Measurements from ENCODE around the gene FTCDNL1.

FTCDNL1 gene

GRCh38 chr2:199775267-199775666, 75.7 kb downstream of the FTCDNL1 start:
- WGBS (ENCODE audit: insufficient coverage), result 100% methylated on average over 3 of the region's 3 CpGs
- CTCF ChIA-PET, result no interaction called here
- peaks cover 0 to 9% (median 0%) of the 10 kb centered on the region in 4 experiments for H3K36me3 ChIP-seq (ENCODE audit: control insufficient read depth in 4 of 4, insufficient read depth in 4 of 4, low read length in 3 of 4)
- POLR2A ChIA-PET, result no interaction called here
- no peak for DNase-seq
- H3K27me3 ChIP-seq (replicated peaks in 2 of 5; ENCODE audit: control insufficient read depth in 4 of 5, insufficient read depth in 5 of 5, low read length in 4 of 5), result no peaks in the 10 kb centered on the region
- peaks cover 0 to 12% (median 1%) of the 10 kb centered on the region in 5 experiments for H3K9me3 ChIP-seq (ENCODE audit: control extremely low read depth in 1 of 5, control insufficient read depth in 4 of 5, insufficient read depth in 2 of 5, low read depth in 1 of 5, low read length in 4 of 5)
- no peak overlapping the region for H3K27ac ChIP-seq (ENCODE audit: insufficient read depth in 1 of 2, low read depth in 1 of 2, low read length in 2 of 2, poor library complexity in 1 of 2, severe bottlenecking in 2 of 2)
- H3K4me3 ChIP-seq (ENCODE audit: control insufficient read depth in 1 of 7, extremely low read depth in 1 of 7, insufficient read depth in 4 of 7, low read depth in 2 of 7, low read length in 6 of 7), result no peak overlapping the region
- no peaks in the 10 kb centered on the region for H3K4me1 ChIP-seq (ENCODE audit: control extremely low read depth in 1 of 4, control insufficient read depth in 4 of 4, insufficient read depth in 4 of 4, low read length in 3 of 4)

GRCh38 chr2:199772035-199772976, 78.7 kb downstream of the FTCDNL1 start:
- ChIA-PET POLR2A (no interaction called here), CTCF (interaction anchor here (1.5 kb wide), 1 partner anchor 79 kb away, joined by 3 read pairs; no protein-coding TSS in a partner anchor)
- Histone ChIP-seq H3K27me3 (replicated peaks in 2 of 5; ENCODE audit: control insufficient read depth in 4 of 5, insufficient read depth in 5 of 5, low read length in 4 of 5) (no peaks in the 10 kb centered on the region), H3K4me1 (ENCODE audit: control extremely low read depth in 1 of 4, control insufficient read depth in 4 of 4, insufficient read depth in 4 of 4, low read length in 3 of 4) (no peaks in the 10 kb centered on the region), H3K4me3 (ENCODE audit: control insufficient read depth in 1 of 7, extremely low read depth in 1 of 7, insufficient read depth in 4 of 7, low read depth in 2 of 7, low read length in 6 of 7) (no peak overlapping the region), H3K9me3 (ENCODE audit: control extremely low read depth in 1 of 5, control insufficient read depth in 4 of 5, insufficient read depth in 2 of 5, low read depth in 1 of 5, low read length in 4 of 5) (peaks cover 0 to 3% (median 0%) of the 10 kb centered on the region in 5 experiments), H3K27ac (ENCODE audit: insufficient read depth in 1 of 2, low read depth in 1 of 2, low read length in 2 of 2, poor library complexity in 1 of 2, severe bottlenecking in 2 of 2) (no peak overlapping the region), H3K36me3 (ENCODE audit: control insufficient read depth in 4 of 4, insufficient read depth in 4 of 4, low read length in 3 of 4) (no peaks in the 10 kb centered on the region)
- peak in 2 of 3 donors; percentile 40 to 62 for DNase-seq
- 87% methylated on average over 8 of the region's 12 CpGs for WGBS (ENCODE audit: insufficient coverage)

GRCh38 chr2:199770716-199771115, 80.3 kb downstream of the FTCDNL1 start:
- WGBS (ENCODE audit: insufficient coverage), result 100% methylated on average over 1 of the region's 2 CpGs
- ChIA-PET CTCF (no interaction called here), POLR2A (no interaction called here)
- Histone ChIP-seq H3K27me3 (replicated peaks in 2 of 5; ENCODE audit: control insufficient read depth in 4 of 5, insufficient read depth in 5 of 5, low read length in 4 of 5) (no peaks in the 10 kb centered on the region), H3K27ac (ENCODE audit: insufficient read depth in 1 of 2, low read depth in 1 of 2, low read length in 2 of 2, poor library complexity in 1 of 2, severe bottlenecking in 2 of 2) (no peak overlapping the region), H3K4me1 (ENCODE audit: control extremely low read depth in 1 of 4, control insufficient read depth in 4 of 4, insufficient read depth in 4 of 4, low read length in 3 of 4) (no peaks in the 10 kb centered on the region), H3K4me3 (ENCODE audit: control insufficient read depth in 1 of 7, extremely low read depth in 1 of 7, insufficient read depth in 4 of 7, low read depth in 2 of 7, low read length in 6 of 7) (no peak overlapping the region), H3K36me3 (ENCODE audit: control insufficient read depth in 4 of 4, insufficient read depth in 4 of 4, low read length in 3 of 4) (no peaks in the 10 kb centered on the region), H3K9me3 (ENCODE audit: control extremely low read depth in 1 of 5, control insufficient read depth in 4 of 5, insufficient read depth in 2 of 5, low read depth in 1 of 5, low read length in 4 of 5) (peaks cover 0 to 3% (median 0%) of the 10 kb centered on the region in 5 experiments)
- no peak for DNase-seq

- Histone ChIP-seq H3K27ac (ENCODE audit: insufficient read depth in 1 of 2, low read depth in 1 of 2, low read length in 2 of 2, poor library complexity in 1 of 2, severe bottlenecking in 2 of 2) (no peak overlapping the region), H3K9me3 (ENCODE audit: control extremely low read depth in 1 of 5, control insufficient read depth in 4 of 5, insufficient read depth in 2 of 5, low read depth in 1 of 5, low read length in 4 of 5) (peaks cover 0 to 3% (median 0%) of the 10 kb centered on the region in 5 experiments), H3K36me3 (ENCODE audit: control insufficient read depth in 4 of 4, insufficient read depth in 4 of 4, low read length in 3 of 4) (no peaks in the 10 kb centered on the region), H3K4me3 (ENCODE audit: control insufficient read depth in 1 of 7, extremely low read depth in 1 of 7, insufficient read depth in 4 of 7, low read depth in 2 of 7, low read length in 6 of 7) (no peak overlapping the region), H3K27me3 (replicated peaks in 2 of 5; ENCODE audit: control insufficient read depth in 4 of 5, insufficient read depth in 5 of 5, low read length in 4 of 5) (no peaks in the 10 kb centered on the region), H3K4me1 (ENCODE audit: control extremely low read depth in 1 of 4, control insufficient read depth in 4 of 4, insufficient read depth in 4 of 4, low read length in 3 of 4) (no peaks in the 10 kb centered on the region)
- ChIA-PET POLR2A (no interaction called here), CTCF (interaction anchor here (1.2 kb wide), 1 partner anchor 27 kb away, joined by 3 read pairs; no protein-coding TSS in a partner anchor)
- no peak for DNase-seq
- 100% methylated on average over 3 of the region's 5 CpGs for WGBS (ENCODE audit: insufficient coverage)
Measured at GRCh38 chr2:199765646-199766045, 85.3 kb downstream of the FTCDNL1 start.

GRCh38 chr2:199764273-199764800, 86.7 kb downstream of the FTCDNL1 start:
- ChIA-PET POLR2A (no interaction called here), CTCF (no interaction called here)
- no peak for DNase-seq
- Histone ChIP-seq H3K4me1 (ENCODE audit: control extremely low read depth in 1 of 4, control insufficient read depth in 4 of 4, insufficient read depth in 4 of 4, low read length in 3 of 4) (no peaks in the 10 kb centered on the region), H3K36me3 (ENCODE audit: control insufficient read depth in 4 of 4, insufficient read depth in 4 of 4, low read length in 3 of 4) (no peaks in the 10 kb centered on the region), H3K27ac (ENCODE audit: insufficient read depth in 1 of 2, low read depth in 1 of 2, low read length in 2 of 2, poor library complexity in 1 of 2, severe bottlenecking in 2 of 2) (no peak overlapping the region), H3K27me3 (replicated peaks in 2 of 5; ENCODE audit: control insufficient read depth in 4 of 5, insufficient read depth in 5 of 5, low read length in 4 of 5) (no peaks in the 10 kb centered on the region), H3K4me3 (ENCODE audit: control insufficient read depth in 1 of 7, extremely low read depth in 1 of 7, insufficient read depth in 4 of 7, low read depth in 2 of 7, low read length in 6 of 7) (no peak overlapping the region), H3K9me3 (ENCODE audit: control extremely low read depth in 1 of 5, control insufficient read depth in 4 of 5, insufficient read depth in 2 of 5, low read depth in 1 of 5, low read length in 4 of 5) (peaks cover 0 to 3% (median 0%) of the 10 kb centered on the region in 5 experiments)
- WGBS (ENCODE audit: insufficient coverage), result 98% methylated on average over 6 of the region's 7 CpGs

- H3K27me3 ChIP-seq (replicated peaks in 2 of 5; ENCODE audit: control insufficient read depth in 4 of 5, insufficient read depth in 5 of 5, low read length in 4 of 5), result no peaks in the 10 kb centered on the region
- H3K27ac ChIP-seq (ENCODE audit: insufficient read depth in 1 of 2, low read depth in 1 of 2, low read length in 2 of 2, poor library complexity in 1 of 2, severe bottlenecking in 2 of 2), result no peak overlapping the region
- 100% methylated on average over 1 of the region's 4 CpGs for WGBS (ENCODE audit: insufficient coverage)
- H3K4me1 ChIP-seq (ENCODE audit: control extremely low read depth in 1 of 4, control insufficient read depth in 4 of 4, insufficient read depth in 4 of 4, low read length in 3 of 4), result no peaks in the 10 kb centered on the region
- H3K36me3 ChIP-seq (ENCODE audit: control insufficient read depth in 4 of 4, insufficient read depth in 4 of 4, low read length in 3 of 4), result no peaks in the 10 kb centered on the region
- ChIA-PET CTCF (no interaction called here), POLR2A (no interaction called here)
- no peak overlapping the region for H3K4me3 ChIP-seq (ENCODE audit: control insufficient read depth in 1 of 7, extremely low read depth in 1 of 7, insufficient read depth in 4 of 7, low read depth in 2 of 7, low read length in 6 of 7)
- DNase-seq, result no peak
- no peaks in the 10 kb centered on the region for H3K9me3 ChIP-seq (ENCODE audit: control extremely low read depth in 1 of 5, control insufficient read depth in 4 of 5, insufficient read depth in 2 of 5, low read depth in 1 of 5, low read length in 4 of 5)
Measured at GRCh38 chr2:199762963-199763362, 88.0 kb downstream of the FTCDNL1 start.

GRCh38 chr2:199760574-199760973, 90.4 kb downstream of the FTCDNL1 start:
- H3K27me3 ChIP-seq (replicated peaks in 2 of 5; ENCODE audit: control insufficient read depth in 4 of 5, insufficient read depth in 5 of 5, low read length in 4 of 5), result no peaks in the 10 kb centered on the region
- POLR2A ChIA-PET, result no interaction called here
- no peaks in the 10 kb centered on the region for H3K4me1 ChIP-seq (ENCODE audit: control extremely low read depth in 1 of 4, control insufficient read depth in 4 of 4, insufficient read depth in 4 of 4, low read length in 3 of 4)
- H3K36me3 ChIP-seq (ENCODE audit: control insufficient read depth in 4 of 4, insufficient read depth in 4 of 4, low read length in 3 of 4), result no peaks in the 10 kb centered on the region
- WGBS (ENCODE audit: insufficient coverage), result 100% methylated on average over 3 of the region's 3 CpGs
- no peaks in the 10 kb centered on the region for H3K9me3 ChIP-seq (ENCODE audit: control extremely low read depth in 1 of 5, control insufficient read depth in 4 of 5, insufficient read depth in 2 of 5, low read depth in 1 of 5, low read length in 4 of 5)
- CTCF ChIA-PET, result no interaction called here
- H3K4me3 ChIP-seq (ENCODE audit: control insufficient read depth in 1 of 7, extremely low read depth in 1 of 7, insufficient read depth in 4 of 7, low read depth in 2 of 7, low read length in 6 of 7), result no peak overlapping the region
- DNase-seq, result no peak
- H3K27ac ChIP-seq (ENCODE audit: insufficient read depth in 1 of 2, low read depth in 1 of 2, low read length in 2 of 2, poor library complexity in 1 of 2, severe bottlenecking in 2 of 2), result no peak overlapping the region
